GM19438 (cell line): ENCODE measurements around the gene TMC1.

Source experiments
- ATAC-seq: cut with Tn5 transposase; IDR thresholded peaks from one replicate; pipeline ENCODE4 v1.9.1; 2021; ENCODE audit warnings: low read depth; ENCODE audit not compliant: unreplicated experiment

Gene TMC1

GRCh38 chr9:72665421-72665820 is 144.0 kb downstream of the TMC1 start:
- ATAC-seq: no peak

GRCh38 chr9:72667181-72667580 is 145.8 kb downstream of the TMC1 start:
- ATAC-seq: no peak

GRCh38 chr9:72674961-72675360 is 153.6 kb downstream of the TMC1 start:
- no peak for ATAC-seq

GRCh38 chr9:72675586-72675985 is 154.2 kb downstream of the TMC1 start:
- ATAC-seq: no peak

GRCh38 chr9:72680593-72681282 is 159.3 kb downstream of the TMC1 start:
- ATAC-seq: no peak

- ATAC-seq: no peak
Observed at GRCh38 chr9:72681283-72681630, 159.8 kb downstream of the TMC1 start.

- ATAC-seq: no peak
Observed at GRCh38 chr9:72684615-72685014, 163.2 kb downstream of the TMC1 start.

- ATAC-seq: no peak
Observed at GRCh38 chr9:72685911-72686310, 164.5 kb downstream of the TMC1 start.

GRCh38 chr9:72687331-72687730 is 165.9 kb downstream of the TMC1 start:
- ATAC-seq: no peak

- ATAC-seq: no peak
Observed at GRCh38 chr9:72691671-72692070, 170.3 kb downstream of the TMC1 start.

- ATAC-seq: no peak
Observed at GRCh38 chr9:72695365-72695764, 174.0 kb downstream of the TMC1 start.

- ATAC-seq: no peak
Observed at GRCh38 chr9:72696511-72696910, 175.1 kb downstream of the TMC1 start.

- ATAC-seq: no peak
Observed at GRCh38 chr9:72701510-72701909, 180.1 kb downstream of the TMC1 start.

- no peak for ATAC-seq
Observed at GRCh38 chr9:72703574-72703973, 182.2 kb downstream of the TMC1 start.

GRCh38 chr9:72704688-72705375 is 183.4 kb downstream of the TMC1 start:
- no peak for ATAC-seq

- ATAC-seq: no peak
Observed at GRCh38 chr9:72718503-72718902, 197.1 kb downstream of the TMC1 start.

GRCh38 chr9:72721067-72721466 is 199.7 kb downstream of the TMC1 start:
- ATAC-seq: no peak

GRCh38 chr9:72726947-72727346 is 205.5 kb downstream of the TMC1 start:
- no peak for ATAC-seq

- ATAC-seq: no peak
Observed at GRCh38 chr9:72728031-72728770, 206.8 kb downstream of the TMC1 start.

GRCh38 chr9:72733895-72734294 is 212.5 kb downstream of the TMC1 start:
- no peak for ATAC-seq

- no peak for ATAC-seq
Observed at GRCh38 chr9:72734631-72735030, 213.2 kb downstream of the TMC1 start.

GRCh38 chr9:72743836-72744235 is 222.4 kb downstream of the TMC1 start:
- ATAC-seq: no peak
